Upper lobe of left lung (tissue), 4 donors: ENCODE data around the gene PPDPF.

Experiments used
- CTCF ChIP-seq, 6 experiments: fragments of 450-650 bp in 4 of 6; fragments of 200-600 bp in 2 of 6; sonication (generic) in 2 of 6; IDR thresholded peaks; one replicate each; pipeline ENCODE4 v1.5.1; 2016 to 2019; ENCODE audit warnings: antibody characterized with exemption in 6 of 6
- EP300 ChIP-seq, 4 donors: sonication (generic); formaldehyde crosslinking; IDR thresholded peaks; one replicate each; pipeline ENCODE4 v1.5.1; 2017; ENCODE audit warnings: antibody characterized with exemption in 4 of 4, control low read depth in 2 of 4
- POLR2A ChIP-seq, 4 donors: fragments of 450-650 bp; IDR thresholded peaks; one replicate each; pipeline ENCODE4 v1.5.1; 2016 to 2017; ENCODE audit warnings: antibody characterized with exemption in 4 of 4, mild to moderate bottlenecking in 2 of 4
- POLR2AphosphoS5 ChIP-seq, 2 donors: sonication (generic); formaldehyde crosslinking; IDR thresholded peaks; one replicate each; pipeline ENCODE4 v1.5.1; 2017; ENCODE audit warnings: antibody characterized with exemption in 2 of 2

DNA sequence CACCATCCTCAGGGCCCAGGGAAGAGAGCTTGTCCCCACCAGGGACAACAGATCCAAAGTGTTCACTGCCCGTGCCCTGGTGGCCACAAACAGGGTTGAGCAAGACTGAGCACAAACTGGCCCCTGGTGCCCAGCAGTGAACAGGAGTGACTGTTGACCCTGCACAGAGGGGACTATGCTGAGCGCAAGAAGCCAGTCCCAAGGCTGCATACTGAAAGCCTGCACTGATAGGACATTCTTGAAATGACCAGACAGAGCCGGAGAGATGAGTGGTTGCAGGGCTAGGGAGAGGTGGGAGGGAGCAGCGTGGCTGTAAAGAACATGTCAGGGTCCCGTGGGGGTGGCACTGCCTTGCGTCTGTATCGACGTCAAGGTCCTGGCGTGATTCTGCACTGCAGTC is 30.5 kb downstream of the PPDPF start:
- TF ChIP-seq CTCF (IDR thresholded peaks at IDR 0.05) (no peak), EP300 (IDR thresholded peaks at IDR 0.05) (no peak), POLR2AphosphoS5 (IDR thresholded peaks at IDR 0.05) (no peak), POLR2A (IDR thresholded peaks at IDR 0.05) (no peak)
